MM.1S (cell line): ENCODE data around the gene DHRS3.
"Not testable (repeated sequence)": the region's sequence is repeated elsewhere in the genome, so short reads cannot be mapped to it uniquely, and the experiment has no call there.

Source experiments
- DNase-seq: peaks from one replicate; pipeline ENCODE4 v3.0.0-alpha.2; 2015
- H2AFZ ChIP-seq: fragments of 300-600 bp; sonication (generic); 2 replicates; pipeline ENCODE4 v1.6.0; 2016; ENCODE audit warnings: antibody characterized with exemption, low read length
- H3F3A ChIP-seq: fragments of 300-600 bp; sonication (generic); 2 replicates; pipeline ENCODE4 v1.6.1; 2016; ENCODE audit warnings: mild to moderate bottlenecking, antibody characterized with exemption, low read length, moderate library complexity, mixed read lengths; ENCODE audit not compliant: insufficient read depth
- H3K27ac ChIP-seq: fragments of 300-600 bp; sonication (generic); 2 replicates; pipeline ENCODE4 v1.5.1; 2016; ENCODE audit warnings: mild to moderate bottlenecking, low read length
- H3K27me3 ChIP-seq: fragments of 300-600 bp; sonication (generic); replicated peaks from 2 replicates; pipeline ENCODE4 v1.6.0; 2016; ENCODE audit warnings: low read length; ENCODE audit not compliant: insufficient read depth
- H3K36me3 ChIP-seq: fragments of 300-600 bp; sonication (generic); replicated peaks from 2 replicates; pipeline ENCODE4 v1.6.1; 2016; ENCODE audit warnings: mild to moderate bottlenecking, low read length, mixed read lengths; ENCODE audit not compliant: insufficient read depth
- H3K4me1 ChIP-seq: fragments of 300-600 bp; sonication (generic); 2 replicates; pipeline ENCODE4 v1.6.1; 2016; ENCODE audit warnings: low read length, mixed read lengths
- H3K4me2 ChIP-seq: fragments of 300-600 bp; sonication (generic); 2 replicates; pipeline ENCODE4 v1.6.0; 2016; ENCODE audit warnings: low read depth, low read length
- H3K4me3 ChIP-seq: fragments of 300-600 bp; sonication (generic); 2 replicates; pipeline ENCODE4 v1.5.1; 2016; ENCODE audit warnings: low read length, mixed read lengths
- H3K79me2 ChIP-seq: fragments of 300-600 bp; sonication (generic); 2 replicates; pipeline ENCODE4 v1.6.1; 2016; ENCODE audit warnings: mixed run types, low read length, mixed read lengths
- H3K9ac ChIP-seq: fragments of 300-600 bp; sonication (generic); 2 replicates; pipeline ENCODE4 v1.6.1; 2016; ENCODE audit warnings: low read length, mixed read lengths
- H3K9me2 ChIP-seq: fragments of 300-600 bp; sonication (generic); replicated peaks from 2 replicates; pipeline ENCODE4 v1.6.1; 2016; ENCODE audit warnings: mild to moderate bottlenecking, low read length, mixed read lengths; ENCODE audit not compliant: insufficient read depth
- H3K9me3 ChIP-seq: fragments of 300-600 bp; sonication (generic); replicated peaks from 2 replicates; pipeline ENCODE4 v1.6.1; 2016; ENCODE audit warnings: mild to moderate bottlenecking, low read length, mixed read lengths; ENCODE audit not compliant: insufficient read depth
- H4K20me1 ChIP-seq: fragments of 300-600 bp; sonication (generic); 2 replicates; pipeline ENCODE4 v1.6.1; 2016; ENCODE audit warnings: mild to moderate bottlenecking, low read length, moderate library complexity, mixed read lengths; ENCODE audit not compliant: insufficient read depth
- CTCF ChIP-seq: fragments of 300-600 bp; sonication (generic); IDR thresholded peaks from 2 replicates; pipeline ENCODE4 v1.5.1; 2016; ENCODE audit warnings: antibody characterized with exemption, low read length, mixed read lengths
- EZH2 ChIP-seq: fragments of 300-600 bp; sonication (generic); optimal IDR thresholded peaks from 2 replicates; pipeline ENCODE3; 2017; ENCODE audit warnings: low read depth, mild to moderate bottlenecking, antibody characterized with exemption, low read length, mixed read lengths
- EZH2phosphoT487 ChIP-seq: fragments of 300-600 bp; sonication (generic); IDR thresholded peaks from 2 replicates; pipeline ENCODE4 v1.6.1; 2018; ENCODE audit warnings: antibody characterized with exemption, low read length

Gene DHRS3

GRCh38 chr1:12540580-12541273, 77.3 kb downstream of the DHRS3 start:
- H3K4me1 ChIP-seq, result no peaks in the 10 kb centered on the region
- H3K9ac ChIP-seq, result no peak overlapping the region
- H3K9me3 ChIP-seq, result no peaks in the 10 kb centered on the region
- H3K27me3 ChIP-seq, result 0 out of 2 replicates have a peak, but pooled peaks cover 3% of the 10 kb centered on the region
- H3K4me2 ChIP-seq, result no peak overlapping the region
- no peak for TF ChIP-seq EZH2
- TF ChIP-seq EZH2phosphoT487, result no peak
- no peak for TF ChIP-seq CTCF
- H4K20me1 ChIP-seq, result no peaks in the 10 kb centered on the region
- no peaks in the 10 kb centered on the region for H3F3A ChIP-seq
- H3K36me3 ChIP-seq, result no peaks in the 10 kb centered on the region
- no peak overlapping the region for H2AFZ ChIP-seq
- H3K79me2 ChIP-seq, result no peaks in the 10 kb centered on the region
- no peak overlapping the region for H3K27ac ChIP-seq
- H3K4me3 ChIP-seq, result no peak overlapping the region
- no peak for DNase-seq
- no peaks in the 10 kb centered on the region for H3K9me2 ChIP-seq

DNA sequence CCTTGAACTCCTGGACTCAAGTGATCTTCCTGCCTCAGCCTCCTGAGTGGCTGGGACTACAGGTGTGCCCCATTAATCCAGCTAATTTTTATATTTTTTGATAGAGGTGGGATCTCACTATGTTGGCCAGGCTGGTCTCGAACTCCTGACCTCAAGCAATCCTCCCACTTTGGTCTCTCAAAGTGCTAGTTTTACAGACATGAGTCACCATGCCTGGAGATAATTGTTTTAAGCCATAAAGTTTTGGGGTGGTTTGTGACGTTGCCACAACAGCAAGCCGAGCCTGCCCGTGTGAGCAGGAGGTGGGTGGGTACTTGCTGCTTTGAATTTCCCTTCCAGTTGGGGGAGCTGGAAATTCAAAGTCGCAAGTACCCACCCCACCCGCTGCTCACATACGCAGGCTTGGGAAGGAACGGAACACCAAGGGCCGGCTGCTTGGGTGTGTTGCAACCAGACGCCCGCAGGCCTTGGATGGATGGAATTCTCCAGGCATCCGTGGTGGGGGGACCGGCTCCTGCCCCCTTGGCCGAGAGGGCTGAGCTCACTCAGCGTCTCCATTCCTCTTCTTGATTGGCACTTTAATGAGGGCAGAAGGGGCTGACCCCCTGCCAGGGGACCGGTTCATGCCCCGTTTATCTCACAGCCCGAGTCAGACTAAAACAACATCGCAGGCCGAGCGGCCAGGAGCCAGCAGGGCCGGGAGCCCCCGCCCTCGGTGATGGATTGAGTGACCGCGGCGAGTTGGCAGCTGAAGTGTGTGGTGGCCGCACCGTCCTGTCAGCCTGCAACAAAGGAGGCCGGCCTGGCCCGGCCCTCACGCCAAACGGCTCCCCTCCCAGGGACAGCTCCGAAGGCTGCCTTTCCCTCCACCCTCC, 78.1 kb downstream of the DHRS3 start:
- no peaks in the 10 kb centered on the region for H3K36me3 ChIP-seq
- DNase-seq, result no peak
- no peaks in the 10 kb centered on the region for H3K9me2 ChIP-seq
- H3K27ac ChIP-seq, result no peak overlapping the region
- H4K20me1 ChIP-seq, result no peaks in the 10 kb centered on the region
- no peaks in the 10 kb centered on the region for H3K4me1 ChIP-seq
- H3K9me3 ChIP-seq, result no peaks in the 10 kb centered on the region
- 0 out of 2 replicates have a peak, but pooled peaks cover 3% of the 10 kb centered on the region for H3K27me3 ChIP-seq
- no peak overlapping the region for H3K4me3 ChIP-seq
- TF ChIP-seq EZH2phosphoT487 (no peak), EZH2 (no peak), CTCF (no peak)
- no peak overlapping the region for H3K9ac ChIP-seq
- no peaks in the 10 kb centered on the region for H3F3A ChIP-seq
- H3K4me2 ChIP-seq, result no peak overlapping the region
- no peak overlapping the region for H2AFZ ChIP-seq
- no peaks in the 10 kb centered on the region for H3K79me2 ChIP-seq

DNA sequence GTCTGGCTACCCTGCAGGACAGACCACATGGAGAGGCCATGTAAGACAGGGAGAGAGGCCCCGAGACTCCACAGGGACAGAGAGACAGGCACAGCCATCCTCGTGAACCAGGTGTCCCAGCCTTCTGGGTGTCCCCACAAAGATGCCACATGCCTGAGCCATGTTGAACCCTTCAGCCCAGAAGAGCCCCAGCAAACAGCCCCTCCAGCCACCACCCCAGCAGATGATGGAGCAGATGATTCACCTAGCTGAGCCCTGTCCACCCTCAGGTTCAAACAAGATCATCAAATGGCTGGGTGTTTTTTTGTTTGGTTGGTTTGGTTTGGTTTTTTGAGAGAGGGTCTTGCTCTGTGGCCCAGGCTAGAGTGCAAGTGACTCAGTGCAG, 78.7 kb downstream of the DHRS3 start:
- Histone ChIP-seq H3K9me3 (no peaks in the 10 kb centered on the region), H3K4me2 (no peak overlapping the region), H3K36me3 (no peaks in the 10 kb centered on the region), H2AFZ (no peak overlapping the region), H3K9ac (no peak overlapping the region), H3F3A (no peaks in the 10 kb centered on the region), H3K27me3 (0 out of 2 replicates have a peak, but pooled peaks cover under 1% of the 10 kb centered on the region), H3K9me2 (no peaks in the 10 kb centered on the region), H3K4me1 (no peaks in the 10 kb centered on the region), H3K4me3 (no peak overlapping the region), H4K20me1 (no peaks in the 10 kb centered on the region), H3K79me2 (no peaks in the 10 kb centered on the region), H3K27ac (no peak overlapping the region)
- TF ChIP-seq EZH2phosphoT487 (no peak), CTCF (no peak), EZH2 (no peak)
- DNase-seq, result no peak

GRCh38 chr1:12538536-12538935, 79.5 kb downstream of the DHRS3 start:
- not testable (repeated sequence) for H3K9me2 ChIP-seq, H3K4me1 ChIP-seq, H3F3A ChIP-seq, H3K27me3 ChIP-seq, H3K36me3 ChIP-seq, H3K4me2 ChIP-seq, H2AFZ ChIP-seq, H4K20me1 ChIP-seq, H3K79me2 ChIP-seq, DNase-seq, H3K9me3 ChIP-seq, H3K9ac ChIP-seq, H3K27ac ChIP-seq, H3K4me3 ChIP-seq
